ENCODE data around the gene THY1. TPM values are rescaled to one million over a fixed set of nuclear protein-coding genes. Genes with fewer than 3 reads are reported as not detected.

Gene THY1
- total RNA-seq, 1 experiment from 2014 or later: 1.1 TPM

GRCh38 chr11:119368121-119369034, 54.6 kb downstream of the THY1 start:
- H3K9me2 ChIP-seq (ENCODE audit: insufficient read depth): no peaks in the 10 kb centered on the region
- H3K9me3 ChIP-seq (ENCODE audit: control insufficient read depth in 1 of 2, insufficient read depth in 1 of 2, low read depth in 1 of 2, low read length in 2 of 2): no peaks in the 10 kb centered on the region
- no TSS peak for BruUV-seq (replicated peaks)
- POLR2A ChIA-PET: no interaction called here
- H3K79me2 ChIP-seq (ENCODE audit: insufficient read depth, low read length): no peaks in the 10 kb centered on the region
- RAD21 ChIA-PET (ENCODE audit: low non-redundant PET in 1 of 2, low total read pairs in 2 of 2, uncharacterized antibody in 2 of 2, unreplicated experiment in 2 of 2): interaction anchor here (0.5 to 1.4 kb wide), 3 partner anchors 12 to 362 kb away, joined by 3 read pairs; no protein-coding TSS in a partner anchor
- DNase-seq (ENCODE audit: low read depth, low spot score) (no peak), ATAC-seq (peak; percentile 21; the same call in 1 of the 2 replicates)
- peaks cover 38 to 57% of the 10 kb centered on the region in 2 experiments for H3K4me1 ChIP-seq (ENCODE audit: control insufficient read depth in 1 of 2, insufficient read depth in 2 of 2, low read length in 2 of 2)
- no peak overlapping the region for H3K4me3 ChIP-seq (replicated peaks in 1 of 2; ENCODE audit: low read depth in 1 of 2, low read length in 2 of 2)
- CTCF ChIA-PET: interaction anchor here (1.0 to 3.4 kb wide), 6 partner anchors 12 to 106 kb away, joined by 3 to 24 read pairs (median 6); partner anchors contain the start of gene USP2
- intact Hi-C loops (cut with micrococcal nuclease): no loop called here
- H4K20me1 ChIP-seq (ENCODE audit: insufficient read depth): no peaks in the 10 kb centered on the region
- no peak overlapping the region for H3K9ac ChIP-seq (ENCODE audit: low read length)
- H2AFZ ChIP-seq (ENCODE audit: low read depth, low read length, poor library complexity, severe bottlenecking): no peak overlapping the region
- H3K4me2 ChIP-seq (ENCODE audit: low read length): peak overlapping the region; percentile 54
- no peaks in the 10 kb centered on the region for H3K36me3 ChIP-seq (ENCODE audit: control insufficient read depth in 1 of 2, insufficient read depth in 2 of 2, low read length in 2 of 2)
- peaks cover 6% of the 10 kb centered on the region; the same call in 1 of the 2 replicates for H3K27me3 ChIP-seq (ENCODE audit: insufficient read depth, low read length)
- no peak overlapping the region for H3K27ac ChIP-seq (ENCODE audit: low read depth, low read length)
- TF ChIP-seq ZNF274 (IDR thresholded peaks at IDR 0.05; ENCODE audit: low read depth, low read length) (no peak), YY1 (IDR thresholded peaks at IDR 0.05; ENCODE audit: extremely low read depth, insufficient replicate concordance, low read depth, low read length) (no peak), CTCF (IDR thresholded peaks at IDR 0.05 in 2 of 3, conservative IDR thresholded peaks at IDR 0.05 in 1 of 3; ENCODE audit: borderline replicate concordance in 1 of 3, insufficient read depth in 1 of 3, low read depth in 2 of 3, low read length in 2 of 3) (no peak), EGR1 (IDR thresholded peaks at IDR 0.05; ENCODE audit: low read depth) (no peak)
